Measurements from ENCODE around the gene CD300C. TPM values are rescaled to one million over a fixed set of nuclear protein-coding genes. Genes with fewer than 3 reads are reported as not detected.

CD300C gene
- total and polyA plus RNA-seq, 2 donors (not counting 1 experiment from before 2014, with no cell fraction given) = 0.72 to 0.74 TPM

DNA sequence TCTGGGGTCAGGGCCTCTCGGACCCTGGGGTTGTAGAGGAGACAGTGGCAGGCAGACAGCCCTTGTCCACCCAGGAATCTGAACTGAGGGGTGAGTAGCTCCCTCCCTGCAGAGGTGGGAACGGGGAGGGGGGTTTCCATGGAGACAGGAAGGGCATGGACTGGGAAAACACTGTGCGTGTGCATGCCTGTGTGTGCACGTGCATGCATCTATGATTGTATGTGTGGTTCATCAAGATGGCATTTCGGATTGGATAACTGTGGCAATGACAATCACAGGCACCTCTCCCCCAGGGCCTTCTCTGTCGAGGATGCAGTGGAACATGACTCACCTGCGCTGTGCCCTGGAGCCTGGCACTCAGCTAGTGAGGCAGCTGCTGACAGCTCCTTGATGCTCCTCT lies 6.1 kb upstream of the CD300C start:
- Histone ChIP-seq H3K36me3 (replicated peaks in 1 of 2; ENCODE audit: control extremely low read depth in 1 of 2, control insufficient read depth in 1 of 2, extremely low read depth in 1 of 2, insufficient read depth in 2 of 2, low read length in 1 of 2) (no peaks in the 10 kb centered on the region), H3K9me3 (ENCODE audit: control extremely low read depth in 1 of 3, control insufficient read depth in 2 of 3, insufficient read depth in 1 of 3, low read length in 2 of 3) (peaks cover 0 to 4% (median 3%) of the 10 kb centered on the region in 3 donors), H3K9ac (ENCODE audit: low read length) (no peak overlapping the region), H3K27ac (ENCODE audit: low read length in 2 of 2) (no peak overlapping the region), H2AFZ (ENCODE audit: insufficient read depth, low read depth, low read length, poor library complexity, severe bottlenecking) (no peak overlapping the region), H3K4me2 (replicated peaks; ENCODE audit: low read depth, low read length, poor library complexity, severe bottlenecking) (no peak overlapping the region), H3K4me1 (ENCODE audit: control insufficient read depth in 2 of 2, insufficient read depth in 2 of 2, low read length in 2 of 2) (peaks cover 0 to 5% of the 10 kb centered on the region in 2 donors), H3K79me2 (ENCODE audit: control insufficient read depth, insufficient read depth, low read length) (no peaks in the 10 kb centered on the region), H3K4me3 (ENCODE audit: control extremely low read depth in 1 of 5, extremely low read depth in 1 of 5, insufficient read depth in 1 of 5, low read depth in 2 of 5, low read length in 4 of 5) (no peak overlapping the region), H3K27me3 (replicated peaks in 1 of 4; ENCODE audit: control extremely low read depth in 1 of 4, control insufficient read depth in 3 of 4, insufficient read depth in 4 of 4, low read length in 3 of 4) (peaks cover 0 to 4% (median 1%) of the 10 kb centered on the region in 4 experiments), H4K20me1 (ENCODE audit: control insufficient read depth, insufficient read depth, low read length, poor library complexity, severe bottlenecking) (no peaks in the 10 kb centered on the region)
- DNase-seq = no peak
- no peaks in the 10 kb centered on the region for H3K4me1 Mint-ChIP-seq
- intact Hi-C loops (cut with micrococcal nuclease) = no loop called here
- H3K4me3 Mint-ChIP-seq = no peak overlapping the region
- 83% methylated on average over 5 of the region's 7 CpGs for WGBS (ENCODE audit: insufficient coverage)
- peaks cover 12% of the 10 kb centered on the region for H3K27me3 Mint-ChIP-seq
- CTCF ChIA-PET = no interaction called here
- TF ChIP-seq, protein P1, sequence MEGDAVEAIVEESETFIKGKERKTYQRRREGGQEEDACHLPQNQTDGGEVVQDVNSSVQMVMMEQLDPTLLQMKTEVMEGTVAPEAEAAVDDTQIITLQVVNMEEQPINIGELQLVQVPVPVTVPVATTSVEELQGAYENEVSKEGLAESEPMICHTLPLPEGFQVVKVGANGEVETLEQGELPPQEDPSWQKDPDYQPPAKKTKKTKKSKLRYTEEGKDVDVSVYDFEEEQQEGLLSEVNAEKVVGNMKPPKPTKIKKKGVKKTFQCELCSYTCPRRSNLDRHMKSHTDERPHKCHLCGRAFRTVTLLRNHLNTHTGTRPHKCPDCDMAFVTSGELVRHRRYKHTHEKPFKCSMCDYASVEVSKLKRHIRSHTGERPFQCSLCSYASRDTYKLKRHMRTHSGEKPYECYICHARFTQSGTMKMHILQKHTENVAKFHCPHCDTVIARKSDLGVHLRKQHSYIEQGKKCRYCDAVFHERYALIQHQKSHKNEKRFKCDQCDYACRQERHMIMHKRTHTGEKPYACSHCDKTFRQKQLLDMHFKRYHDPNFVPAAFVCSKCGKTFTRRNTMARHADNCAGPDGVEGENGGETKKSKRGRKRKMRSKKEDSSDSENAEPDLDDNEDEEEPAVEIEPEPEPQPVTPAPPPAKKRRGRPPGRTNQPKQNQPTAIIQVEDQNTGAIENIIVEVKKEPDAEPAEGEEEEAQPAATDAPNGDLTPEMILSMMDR (IDR thresholded peaks at IDR 0.05) = no peak
- no peak for TF ChIP-seq EZH2 (IDR thresholded peaks at IDR 0.05; ENCODE audit: borderline replicate concordance, insufficient read depth, low read depth, low read length, poor library complexity, severe bottlenecking)
- no peak overlapping the region for H3K27ac Mint-ChIP-seq
- H3K9me3 Mint-ChIP-seq (ENCODE audit: insufficient read depth) = no peaks in the 10 kb centered on the region
- no peak for ATAC-seq (ENCODE audit: low read depth)
- POLR2A ChIA-PET = no interaction called here

DNA sequence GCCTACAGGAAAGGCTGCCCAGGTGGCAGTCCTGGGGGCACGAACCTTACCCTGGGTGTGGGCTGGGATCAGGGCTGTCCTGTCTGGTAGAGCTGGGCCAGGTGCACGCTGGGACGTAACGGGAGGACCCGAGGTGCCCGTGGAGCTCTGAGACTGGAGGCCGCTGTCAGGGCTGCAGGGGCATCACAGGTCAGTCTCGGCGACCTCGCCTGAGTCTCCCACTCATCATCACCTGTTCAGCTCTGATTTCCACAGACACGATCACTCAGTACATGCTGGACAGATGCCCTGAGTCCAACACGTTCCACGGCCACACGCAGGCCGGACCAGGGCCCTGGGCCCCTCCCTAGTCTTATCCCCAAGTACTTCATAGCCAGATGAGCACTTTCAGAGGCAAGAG lies 4.7 kb upstream of the CD300C start:
- TF ChIP-seq, protein P1 (IDR thresholded peaks at IDR 0.05) = no peak
- TF ChIP-seq EZH2 (IDR thresholded peaks at IDR 0.05; ENCODE audit: borderline replicate concordance, insufficient read depth, low read depth, low read length, poor library complexity, severe bottlenecking) = no peak
- no peak overlapping the region for H3K27ac Mint-ChIP-seq
- WGBS (ENCODE audit: insufficient coverage) = 94% methylated on average over 15 of the region's 15 CpGs
- Histone ChIP-seq H2AFZ (ENCODE audit: insufficient read depth, low read depth, low read length, poor library complexity, severe bottlenecking) (no peak overlapping the region), H3K4me3 (ENCODE audit: control extremely low read depth in 1 of 5, extremely low read depth in 1 of 5, insufficient read depth in 1 of 5, low read depth in 2 of 5, low read length in 4 of 5) (no peak overlapping the region), H3K9ac (ENCODE audit: low read length) (no peak overlapping the region), H3K9me3 (ENCODE audit: control extremely low read depth in 1 of 3, control insufficient read depth in 2 of 3, insufficient read depth in 1 of 3, low read length in 2 of 3) (no peaks in the 10 kb centered on the region), H3K36me3 (replicated peaks in 1 of 2; ENCODE audit: control extremely low read depth in 1 of 2, control insufficient read depth in 1 of 2, extremely low read depth in 1 of 2, insufficient read depth in 2 of 2, low read length in 1 of 2) (no peaks in the 10 kb centered on the region), H3K4me1 (ENCODE audit: control insufficient read depth in 2 of 2, insufficient read depth in 2 of 2, low read length in 2 of 2) (peaks cover 4 to 10% of the 10 kb centered on the region in 2 donors), H3K79me2 (ENCODE audit: control insufficient read depth, insufficient read depth, low read length) (no peaks in the 10 kb centered on the region), H3K27ac (ENCODE audit: low read length in 2 of 2) (no peak overlapping the region), H4K20me1 (ENCODE audit: control insufficient read depth, insufficient read depth, low read length, poor library complexity, severe bottlenecking) (no peaks in the 10 kb centered on the region), H3K4me2 (replicated peaks; ENCODE audit: low read depth, low read length, poor library complexity, severe bottlenecking) (no peak overlapping the region), H3K27me3 (replicated peaks in 1 of 4; ENCODE audit: control extremely low read depth in 1 of 4, control insufficient read depth in 3 of 4, insufficient read depth in 4 of 4, low read length in 3 of 4) (peaks cover 0 to 4% (median 1%) of the 10 kb centered on the region in 4 experiments)
- ATAC-seq (ENCODE audit: low read depth) (no peak), DNase-seq (no peak)
- no peaks in the 10 kb centered on the region for H3K4me1 Mint-ChIP-seq
- ChIA-PET CTCF (no interaction called here), POLR2A (no interaction called here)
- H3K27me3 Mint-ChIP-seq = peaks cover 12% of the 10 kb centered on the region
- intact Hi-C loops (cut with micrococcal nuclease) = no loop called here
- no peaks in the 10 kb centered on the region for H3K9me3 Mint-ChIP-seq (ENCODE audit: insufficient read depth)
- H3K4me3 Mint-ChIP-seq = no peak overlapping the region

Data from B cell (primary cell).